CD4-positive, alpha-beta T cell treated with Interleukin-15 for 4 hours (primary cell): ENCODE results near the gene CACNA1F.
A peak's percentile ranks its signal among the peaks of the same experiment; 100 is the strongest.

Experiments
- DNase-seq: peaks from one replicate; pipeline ENCODE4 v3.0.0-alpha.2; 2020; ENCODE audit warnings: low spot score

Gene CACNA1F

DNA sequence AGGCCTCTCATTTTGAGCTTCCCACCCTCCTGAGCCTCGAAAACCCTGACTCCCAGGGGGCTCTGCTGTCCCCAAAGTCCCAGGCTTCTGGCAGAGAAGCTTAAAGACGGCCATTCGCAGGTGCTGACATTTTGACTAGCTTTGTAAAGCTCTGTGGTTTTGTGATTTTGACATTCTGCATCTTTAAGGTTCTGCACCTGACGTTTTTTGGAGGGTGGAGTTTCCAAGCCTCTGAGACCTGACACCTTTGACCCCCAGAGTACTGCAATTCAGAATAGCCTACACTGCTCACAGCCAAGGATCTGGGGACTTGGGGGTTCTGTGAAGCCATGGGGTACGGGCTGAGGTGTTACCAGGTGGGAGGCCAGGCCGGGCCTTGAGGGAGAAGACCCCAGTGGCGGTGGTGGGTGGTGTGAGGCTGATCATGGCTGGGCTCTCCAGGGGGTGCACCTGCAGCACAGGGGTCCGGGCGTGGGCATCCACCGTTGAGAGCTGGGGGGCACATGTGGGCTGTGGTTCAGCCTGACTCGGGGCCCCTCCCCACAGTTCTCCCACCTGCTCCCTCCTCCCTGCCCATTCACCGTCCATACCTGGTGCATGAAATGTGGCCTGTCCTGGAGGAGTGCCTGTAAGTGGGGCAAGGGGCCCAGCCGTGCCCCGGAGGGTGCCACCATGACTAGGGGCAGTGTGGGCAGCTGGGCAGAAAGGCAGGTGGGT is 24.1 kb upstream of the CACNA1F start:
- DNase-seq = no peak

DNA sequence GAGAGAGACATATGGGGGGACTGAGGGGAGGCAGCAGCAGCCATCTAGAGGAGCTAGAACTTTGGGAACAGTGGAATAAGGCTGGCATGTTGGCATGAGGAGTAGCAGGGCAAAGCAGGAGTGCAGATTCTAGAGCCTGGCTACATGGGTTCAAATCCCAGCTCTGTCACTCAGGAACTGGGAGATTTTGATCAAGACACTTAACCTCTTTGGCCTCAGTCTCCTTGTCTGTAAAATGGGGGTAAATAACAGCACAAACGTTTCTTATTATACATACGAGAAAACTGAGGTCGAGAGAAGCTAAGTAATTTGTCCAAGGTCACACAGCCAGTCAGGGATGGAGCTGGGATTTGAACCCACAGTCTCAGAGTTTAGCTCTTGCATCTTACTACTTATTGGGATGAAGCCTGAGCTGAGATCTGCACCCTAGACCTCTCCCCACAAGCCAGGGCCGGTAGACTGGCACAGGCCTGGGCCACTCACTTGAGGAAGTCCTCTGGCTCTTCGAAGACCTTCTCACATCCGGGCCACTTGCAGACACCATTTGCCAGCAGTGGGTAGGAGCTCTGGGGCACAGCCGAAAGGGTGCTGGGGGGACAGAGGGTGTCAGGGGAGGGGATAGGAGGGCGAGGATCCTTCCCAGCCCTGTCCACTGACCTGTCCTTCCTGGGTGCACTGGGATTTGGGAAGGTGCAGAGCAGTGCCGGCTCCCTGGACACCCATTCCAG is 23.3 kb upstream of the CACNA1F start:
- no peak for DNase-seq

DNA sequence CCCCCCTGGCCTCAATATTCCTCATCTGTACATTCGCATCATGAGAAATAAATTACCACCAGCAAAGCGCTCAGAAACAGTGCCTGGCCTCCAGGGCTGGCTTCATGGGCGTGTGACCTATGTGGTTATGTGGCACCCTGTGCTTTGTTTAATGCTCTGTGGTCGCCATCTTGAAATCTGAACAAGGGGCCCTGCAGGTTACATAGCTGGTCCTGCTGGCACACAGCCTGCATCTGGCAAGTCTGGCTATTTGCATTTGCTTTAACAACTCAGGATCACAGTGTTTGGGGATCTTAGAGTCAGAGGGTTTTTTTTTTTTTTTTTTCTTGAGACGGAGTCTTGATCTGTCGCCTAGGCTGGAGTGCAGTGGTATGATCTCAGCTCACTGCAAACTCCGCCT is 21.5 kb upstream of the CACNA1F start:
- no peak for DNase-seq

DNA sequence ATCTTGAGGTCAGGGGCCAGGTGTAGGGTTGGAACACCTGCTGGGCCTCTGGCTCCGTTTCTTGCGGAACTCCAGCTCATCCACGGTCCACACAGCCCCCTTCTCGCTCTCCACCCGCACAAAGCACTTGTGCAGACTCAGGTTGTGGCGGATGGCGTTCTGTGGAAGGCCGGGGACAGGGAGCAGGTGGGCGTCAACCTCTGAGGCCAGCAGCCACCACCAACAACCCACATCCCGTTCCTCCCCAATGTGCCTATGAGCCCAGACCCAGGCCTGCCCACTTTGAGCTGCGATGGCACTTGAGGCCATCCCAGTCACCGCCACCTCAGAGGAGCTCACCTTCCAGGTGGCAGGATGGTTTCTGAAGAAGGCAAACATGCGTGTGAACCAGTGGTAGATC is 18.2 kb upstream of the CACNA1F start:
- DNase-seq = no peak

DNA sequence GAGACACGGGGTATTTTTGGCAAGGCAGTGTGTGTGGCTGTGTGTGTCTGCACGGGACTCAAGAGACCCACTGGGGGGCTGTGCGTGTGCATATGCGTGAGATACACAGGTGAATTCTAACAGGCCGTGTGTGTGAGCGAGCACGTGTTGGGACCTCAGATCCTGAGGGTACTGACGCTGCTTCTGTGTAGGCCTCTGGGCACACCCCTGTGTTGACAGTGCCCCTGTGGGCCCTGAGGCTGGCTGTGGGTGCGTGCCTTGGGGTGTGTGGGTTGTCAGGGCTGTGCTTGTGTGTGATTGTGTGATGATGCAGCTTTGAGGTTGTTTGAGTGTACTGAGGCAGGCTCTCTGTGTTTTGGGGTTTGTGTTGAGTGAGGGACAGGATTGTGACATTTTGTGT is 17.4 kb upstream of the CACNA1F start:
- DNase-seq = no peak

DNA sequence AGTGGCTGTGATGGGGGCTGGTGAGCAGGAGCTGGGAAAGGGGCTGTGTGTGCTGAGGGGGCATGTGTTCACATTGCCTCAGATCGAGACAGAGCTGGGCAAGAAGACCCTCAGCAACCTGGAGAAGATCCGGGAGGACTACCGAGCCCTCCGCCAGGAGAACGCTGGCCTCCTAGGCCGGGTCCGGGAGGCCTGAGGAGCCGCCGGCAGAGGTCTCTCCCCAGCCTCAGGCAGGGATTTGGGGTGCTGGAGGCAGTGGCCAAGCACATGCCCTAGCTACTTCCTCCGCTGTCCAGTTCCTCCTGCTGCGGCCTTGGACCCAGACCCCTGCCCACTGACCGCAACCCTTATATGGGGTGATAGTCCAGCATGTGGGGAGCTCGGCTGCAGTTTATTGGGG is 16.9 kb upstream of the CACNA1F start:
- no peak for DNase-seq

DNA sequence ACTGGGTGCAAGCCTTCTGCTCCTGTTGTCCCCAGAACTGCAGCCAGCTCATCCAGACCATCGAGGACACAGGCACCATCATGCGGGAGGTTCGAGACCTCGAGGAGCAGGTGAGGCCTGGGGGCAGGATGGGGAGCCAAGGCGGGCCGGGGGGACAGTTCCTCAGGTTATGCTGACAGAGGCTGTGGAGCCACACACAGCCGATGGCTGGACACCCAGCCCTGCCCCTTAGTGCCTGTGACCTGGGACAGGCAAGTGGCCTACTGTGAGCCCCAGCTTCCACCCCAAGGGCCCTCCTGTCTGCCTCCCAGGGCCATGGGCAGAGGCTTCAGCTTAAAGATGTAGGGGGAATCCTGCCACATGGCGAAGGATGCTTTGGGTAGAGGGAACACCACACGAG is 16.5 kb upstream of the CACNA1F start:
- no peak for DNase-seq

DNA sequence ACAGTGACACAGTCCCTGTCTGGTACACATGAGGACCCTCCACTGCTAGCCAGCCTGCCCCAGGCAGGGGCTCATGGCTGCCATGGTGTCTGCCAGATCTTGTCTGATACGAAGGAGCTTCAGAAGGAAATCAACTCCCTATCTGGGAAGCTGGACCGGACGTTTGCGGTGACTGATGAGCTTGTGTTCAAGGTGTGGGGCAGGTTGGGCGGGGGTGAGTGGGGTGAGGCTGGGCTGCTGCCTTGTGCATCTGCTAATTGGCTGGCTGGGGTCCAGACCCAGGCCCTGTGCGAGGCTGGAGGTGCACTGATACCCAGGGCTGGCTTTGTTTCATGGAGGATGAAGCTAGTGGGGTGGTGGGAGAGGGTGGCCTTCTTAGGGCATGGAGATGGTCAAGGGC is 15.9 kb upstream of the CACNA1F start:
- no peak for DNase-seq

DNA sequence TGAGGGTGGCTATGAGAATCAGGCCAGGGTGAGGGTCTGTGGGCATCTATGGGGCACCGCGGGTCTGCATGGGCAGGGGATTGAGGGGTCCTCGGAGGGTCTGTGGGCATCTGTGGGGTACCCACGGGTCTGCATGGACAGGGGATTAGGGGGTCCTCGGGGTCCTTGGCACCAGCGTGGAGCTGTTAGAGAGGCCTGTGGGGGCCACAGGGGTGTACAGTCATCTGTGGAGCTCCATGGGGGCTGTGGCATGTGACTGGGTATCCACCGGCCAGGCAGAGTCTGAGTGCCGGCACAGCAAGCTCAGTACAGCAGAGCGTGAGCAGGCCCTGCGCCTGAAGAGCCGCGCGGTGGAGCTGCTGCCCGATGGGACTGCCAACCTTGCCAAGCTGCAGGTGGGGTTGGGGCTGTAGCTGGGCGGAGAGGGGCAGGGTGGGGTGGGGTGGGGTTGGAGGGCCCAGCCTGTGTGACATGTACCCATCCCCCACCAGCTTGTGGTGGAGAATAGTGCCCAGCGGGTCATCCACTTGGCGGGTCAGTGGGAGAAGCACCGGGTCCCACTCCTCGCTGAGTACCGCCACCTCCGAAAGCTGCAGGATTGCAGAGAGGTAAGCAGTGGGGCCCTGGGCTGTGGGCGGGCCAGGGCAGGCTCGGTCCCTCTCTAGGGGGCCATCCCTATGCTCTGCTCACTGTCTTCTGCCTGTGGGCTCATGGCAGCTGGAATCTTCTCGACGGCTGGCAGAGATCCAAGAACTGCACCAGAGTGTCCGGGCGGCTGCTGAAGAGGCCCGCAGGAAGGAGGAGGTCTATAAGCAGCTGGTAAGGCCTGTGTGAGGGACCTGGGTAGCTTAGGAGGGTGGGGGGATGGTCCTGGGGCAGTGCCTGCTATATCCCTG is 15.0 kb upstream of the CACNA1F start:
- no peak for DNase-seq

DNA sequence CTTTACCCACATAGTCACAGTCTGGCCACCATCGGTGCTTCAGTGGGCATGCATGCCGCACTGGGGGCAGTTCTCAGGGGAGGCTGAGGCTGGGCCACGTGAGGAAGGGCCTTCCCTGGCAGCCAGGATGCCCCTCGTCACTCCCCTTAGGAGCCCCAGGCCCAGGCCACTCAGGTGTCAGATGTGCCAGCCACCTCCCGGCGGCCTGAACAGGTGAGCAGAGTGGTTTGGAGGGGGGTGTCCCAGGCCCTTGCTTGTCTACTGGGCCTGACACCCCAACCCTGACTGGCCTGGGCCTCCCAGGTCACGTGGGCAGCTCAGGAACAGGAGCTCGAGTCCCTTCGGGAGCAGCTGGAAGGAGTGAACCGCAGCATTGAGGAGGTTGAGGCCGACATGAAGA is 14.2 kb upstream of the CACNA1F start:
- no peak for DNase-seq

DNA sequence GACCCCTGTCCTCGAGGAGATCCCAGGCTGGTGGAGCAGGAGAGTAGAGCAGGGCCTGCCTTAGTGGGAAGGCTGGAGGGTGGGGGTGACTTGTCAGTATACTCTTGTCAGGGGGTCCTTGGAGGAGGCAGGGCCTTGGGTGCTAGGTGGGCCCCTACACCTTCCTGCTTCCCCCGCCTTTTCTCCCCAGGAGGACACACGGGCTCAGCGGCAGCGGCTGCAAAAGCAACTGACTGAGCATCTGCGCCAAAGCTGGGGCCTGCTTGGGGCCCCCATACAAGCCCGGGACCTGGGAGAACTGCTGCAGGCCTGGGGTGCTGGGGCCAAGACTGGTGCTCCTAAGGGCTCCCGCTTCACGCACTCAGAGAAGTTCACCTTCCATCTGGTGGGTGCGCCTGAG is 13.4 kb upstream of the CACNA1F start:
- DNase-seq = no peak

DNA sequence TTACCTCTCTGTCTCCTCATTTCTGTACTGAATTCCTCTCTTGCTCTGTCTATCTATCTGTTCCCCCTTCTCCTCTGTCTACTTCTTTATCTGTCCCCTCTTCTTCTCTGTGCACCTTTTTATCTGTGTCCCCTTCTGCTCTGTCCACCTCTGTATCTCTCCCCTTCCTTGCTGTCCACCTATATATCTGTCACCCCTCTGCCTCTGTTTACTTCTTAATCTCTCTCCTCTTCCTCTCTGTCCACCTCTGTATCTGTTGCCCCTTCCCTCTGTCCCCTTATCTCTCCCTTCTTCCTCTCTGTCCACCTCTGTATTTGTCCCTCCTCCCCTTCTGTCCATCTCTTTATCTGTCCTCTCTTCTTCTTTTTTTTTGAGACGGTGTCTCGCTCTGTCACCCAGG is 11.1 kb upstream of the CACNA1F start:
- DNase-seq = no peak

DNA sequence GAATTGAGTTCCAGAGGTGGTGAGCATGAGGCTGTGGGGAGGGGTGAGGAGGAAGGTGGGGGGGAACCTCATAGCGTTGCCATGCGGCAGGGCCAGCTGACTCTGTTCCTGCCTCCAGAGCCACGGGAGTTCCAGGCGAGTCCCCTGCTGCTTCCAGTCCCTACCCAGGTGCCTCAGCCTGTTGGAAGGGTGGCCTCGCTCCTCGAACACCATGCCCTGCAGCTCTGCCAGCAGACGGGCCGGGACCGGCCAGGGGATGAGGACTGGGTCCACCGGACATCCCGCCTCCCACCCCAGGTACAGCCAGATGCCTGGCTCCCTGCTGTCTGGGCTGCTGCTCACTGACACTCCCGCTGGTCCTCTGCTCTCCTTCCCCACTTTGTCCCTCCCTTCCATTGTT is 10.0 kb upstream of the CACNA1F start:
- no peak for DNase-seq

DNA sequence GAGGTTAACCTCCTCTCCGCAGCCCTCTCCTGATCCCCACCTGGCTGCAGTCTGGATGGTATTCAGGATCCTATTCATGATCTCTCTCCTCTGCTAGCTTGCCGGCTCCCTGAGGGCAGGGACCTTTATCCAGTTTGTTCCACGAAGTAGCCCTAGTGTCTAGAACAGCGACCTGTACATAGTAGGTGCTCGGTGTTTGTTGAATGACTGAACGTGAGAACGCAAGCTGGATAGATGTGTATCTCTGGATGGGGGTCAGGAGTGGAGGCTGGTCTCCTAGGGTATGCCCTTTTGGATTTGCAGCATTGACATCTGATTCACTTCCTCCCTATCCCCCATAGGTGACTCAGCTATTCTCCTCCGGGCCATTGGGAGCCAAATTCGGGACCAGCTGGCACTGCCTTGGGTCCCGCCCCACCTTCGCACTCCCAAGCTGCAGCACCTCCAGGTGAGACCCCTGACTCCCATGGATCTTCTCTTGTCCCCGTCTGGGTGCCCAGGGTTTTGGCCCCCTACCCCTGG is 9.5 kb upstream of the CACNA1F start:
- no peak for DNase-seq

DNA sequence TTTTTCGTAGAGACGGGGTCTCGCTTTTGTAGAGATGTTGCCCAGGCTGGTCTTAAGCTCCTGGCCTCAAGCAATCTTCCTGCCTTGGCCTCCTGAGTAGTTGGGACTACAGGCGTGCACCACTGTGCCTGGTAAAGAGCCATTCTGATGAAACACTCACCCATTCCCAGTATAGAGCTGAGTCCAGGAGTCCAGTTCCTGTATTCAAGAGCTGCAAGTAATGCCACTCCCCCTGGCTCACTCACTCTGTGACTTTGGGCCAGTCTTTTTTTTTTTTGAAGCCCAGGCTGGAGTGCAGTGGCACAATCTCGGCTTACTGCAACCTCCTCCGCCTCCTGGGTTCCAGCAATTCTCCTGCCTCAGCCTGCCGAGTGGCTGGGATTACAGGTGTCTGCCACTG is 5.6 kb upstream of the CACNA1F start:
- DNase-seq = no peak

DNA sequence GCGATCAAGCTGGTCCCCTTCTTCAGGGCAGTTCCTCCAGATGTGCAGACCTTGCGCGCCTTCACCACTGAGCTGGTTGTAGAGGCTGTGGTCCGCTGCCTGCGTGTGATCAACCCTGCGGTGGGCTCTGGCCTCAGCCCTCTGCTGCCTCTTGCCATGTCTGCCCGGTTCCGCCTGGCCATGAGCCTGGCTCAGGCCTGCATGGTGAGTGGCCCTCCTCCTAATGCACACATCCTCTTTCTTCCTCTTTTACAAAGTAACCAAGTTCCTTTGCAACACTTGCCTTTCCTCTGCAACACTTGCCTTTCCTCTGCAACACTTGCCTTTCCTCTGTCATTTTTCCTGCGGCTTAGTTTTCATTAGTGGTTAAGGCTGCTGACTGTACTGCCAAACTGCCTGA is 3.9 kb upstream of the CACNA1F start:
- no peak for DNase-seq

DNA sequence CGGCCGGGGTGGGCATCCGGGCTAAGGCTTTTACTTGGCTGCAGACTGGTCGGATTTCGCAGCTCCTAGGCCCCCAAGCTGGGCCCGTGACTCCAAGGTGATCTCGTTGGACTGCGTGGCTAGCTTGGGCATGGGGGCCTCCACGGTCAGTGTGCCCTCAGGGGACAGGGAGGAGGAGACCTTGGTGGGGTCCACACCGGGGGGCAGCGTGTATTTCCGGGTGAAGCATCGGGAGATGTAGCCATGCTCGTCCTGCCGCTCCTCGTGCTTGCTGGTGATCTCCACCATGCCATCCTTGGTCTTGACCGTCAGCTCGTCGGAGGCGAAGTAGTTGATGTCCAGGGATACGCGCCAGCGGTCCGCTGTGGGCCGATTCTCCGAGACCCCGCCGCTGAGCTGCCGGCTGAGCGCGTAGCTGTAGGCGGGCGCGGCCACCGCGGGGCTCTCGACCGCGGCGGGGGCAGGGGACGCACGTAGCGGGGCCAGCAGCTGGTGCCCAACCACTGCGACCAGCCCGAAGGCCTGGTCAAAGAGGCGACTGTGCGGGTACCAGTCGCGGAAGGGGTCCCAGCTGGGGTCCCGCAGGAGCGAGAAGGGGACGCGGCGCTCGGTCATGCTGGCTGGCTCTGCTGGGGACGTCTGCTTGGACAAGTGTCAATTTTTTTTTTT is 881 bp upstream of the CACNA1F start:
- no peak for DNase-seq

DNA sequence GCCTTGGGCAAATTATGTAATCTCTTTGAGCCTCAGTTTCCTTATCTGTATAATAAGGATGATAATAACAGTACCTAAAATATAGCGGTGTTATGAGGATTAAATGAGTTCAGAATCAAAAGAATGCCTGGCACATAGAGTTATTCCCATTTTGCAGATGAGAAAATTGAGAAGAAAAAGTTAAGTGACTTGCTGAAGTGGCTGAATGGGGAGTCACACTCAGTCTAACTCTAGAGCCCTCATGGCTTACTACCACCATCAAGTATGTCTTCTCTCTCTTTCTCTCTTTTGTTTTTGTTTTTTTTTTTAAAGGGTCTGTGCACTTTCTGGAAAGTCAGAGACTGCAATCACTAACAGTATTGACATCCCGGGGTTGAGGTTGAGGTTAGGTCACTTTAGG is 615 bp downstream of the CACNA1F start:
- DNase-seq = no peak

DNA sequence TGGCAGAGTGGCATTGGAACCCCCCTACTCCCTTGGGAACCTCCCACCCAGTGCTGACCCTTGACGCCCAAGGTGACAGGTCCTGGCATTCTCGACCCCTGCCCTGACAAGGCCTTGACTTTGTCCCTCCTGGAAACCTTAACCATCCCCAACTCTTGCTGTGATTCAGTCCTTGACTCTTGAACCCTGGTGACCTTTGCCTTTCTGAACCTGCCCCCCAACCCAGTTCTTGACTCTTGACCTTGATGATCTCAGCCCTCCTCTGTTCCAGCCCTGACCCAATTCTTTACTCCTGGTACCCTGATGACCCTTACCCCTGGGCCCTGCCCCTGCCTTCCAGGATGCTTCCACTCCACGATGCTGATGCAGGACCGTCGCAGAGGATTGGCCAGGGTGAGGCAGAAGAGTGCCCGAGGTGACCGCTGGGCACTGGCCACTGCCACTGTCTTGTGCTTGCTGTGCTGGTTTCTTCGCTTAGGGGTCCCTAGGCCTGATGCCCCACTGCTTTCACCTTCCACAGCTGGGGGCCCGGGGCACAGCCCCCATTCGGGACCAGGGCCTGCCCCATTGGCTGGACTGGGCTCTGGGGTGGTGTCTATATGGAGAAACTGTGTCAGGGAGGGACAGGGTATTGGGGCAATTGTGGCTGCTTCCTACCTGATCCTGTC is 1.7 kb downstream of the CACNA1F start:
- DNase-seq = no peak

DNA sequence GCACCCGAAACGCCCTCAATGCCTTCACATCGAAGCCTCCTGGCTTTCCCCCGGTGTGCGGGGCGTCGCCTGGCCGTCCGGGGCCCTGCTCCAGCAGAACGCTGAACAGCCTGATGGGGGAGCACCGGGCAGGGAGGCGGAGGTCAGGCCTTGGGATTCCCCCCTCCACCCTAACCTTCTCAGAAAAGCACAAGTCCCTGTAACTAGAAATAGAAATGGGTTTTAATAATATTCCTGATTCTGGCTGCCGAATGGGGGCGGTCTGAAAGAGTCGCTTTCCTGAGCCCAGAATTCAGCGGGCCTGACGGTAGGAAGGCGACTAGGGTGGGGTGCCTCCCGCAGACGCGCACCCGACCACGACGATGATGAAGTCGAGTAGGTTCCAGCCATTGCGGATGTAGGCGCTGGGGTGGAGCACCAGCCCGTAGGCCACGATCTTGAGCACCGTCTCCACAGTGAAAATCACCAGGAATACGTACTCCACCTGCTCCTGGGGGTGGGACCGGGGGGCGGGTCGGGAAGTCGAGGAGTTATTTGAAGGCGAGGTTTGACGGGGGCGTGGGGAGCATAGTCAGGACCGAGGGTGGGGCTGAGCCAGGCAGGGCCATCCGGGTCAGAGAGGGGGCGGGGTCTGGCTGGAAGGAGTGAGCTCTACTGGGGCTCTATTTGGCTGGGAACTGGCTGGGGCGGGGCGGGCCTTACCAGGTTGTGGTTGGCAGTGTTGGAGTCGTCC is 2.5 kb downstream of the CACNA1F start:
- DNase-seq = peak; percentile 61

DNA sequence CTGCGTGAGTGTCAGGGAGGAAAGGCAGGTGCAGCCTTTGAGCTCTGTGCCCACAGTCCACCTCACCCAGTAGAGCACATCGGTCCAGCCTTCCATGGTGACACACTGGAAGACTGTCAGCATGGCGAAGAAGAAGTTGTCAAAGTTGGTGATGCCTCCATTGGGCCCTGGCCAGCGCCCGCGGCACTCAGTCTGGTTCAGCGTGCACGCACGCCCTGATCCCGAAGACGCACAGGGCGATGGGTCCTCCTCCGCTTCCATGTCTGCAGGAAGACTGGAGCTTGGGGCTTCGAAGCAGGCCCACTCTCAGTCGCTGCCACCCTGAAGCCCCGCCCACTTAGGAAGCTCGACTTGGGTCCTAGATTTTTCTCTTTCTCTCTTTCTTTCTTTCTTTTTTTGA is 5.0 kb downstream of the CACNA1F start:
- DNase-seq = no peak
